HepG2 (cell line): ENCODE results near the gene ANKRD27. TPM values are rescaled to one million over a fixed set of nuclear protein-coding genes. Genes with fewer than 3 reads are reported as not detected.

Source experiments
- CSRNP1 ChIP-seq: sonication (generic); formaldehyde crosslinking; IDR thresholded peaks from 2 replicates; pipeline ENCODE4 v1.8.1; 2023; ENCODE audit warnings: mild to moderate bottlenecking, missing genetic modification reagents
- HOXA3 ChIP-seq: sonication (generic); formaldehyde crosslinking; IDR thresholded peaks from 2 replicates; pipeline ENCODE4 v1.5.0; 2020; ENCODE audit warnings: missing genetic modification reagents
- MAX ChIP-seq: IDR thresholded peaks from 2 replicates; pipeline ENCODE4 v1.6.1; 2012; ENCODE audit warnings: inconsistent platforms
- MTA1 ChIP-seq: sonication (generic); formaldehyde crosslinking; IDR thresholded peaks from 2 replicates; pipeline ENCODE4 v1.4.0; 2020; ENCODE audit warnings: missing genetic modification reagents, mild to moderate bottlenecking, borderline replicate concordance
- RNF2 ChIP-seq: fragments of 450-650 bp; conservative IDR thresholded peaks from 2 replicates; pipeline ENCODE4 v1.6.1; 2016; ENCODE audit warnings: low read depth
- TFDP1 ChIP-seq: IDR thresholded peaks from 2 replicates; pipeline ENCODE4 v1.6.1; 2016; ENCODE audit warnings: missing compliant biosample characterization, missing genetic modification reagents, borderline replicate concordance
- ZBTB38 ChIP-seq: sonication (generic); formaldehyde crosslinking; IDR thresholded peaks from 2 replicates; pipeline ENCODE4 v1.5.1; 2020; ENCODE audit warnings: mild to moderate bottlenecking, missing genetic modification reagents
- ZNF574 ChIP-seq: sonication (generic); formaldehyde crosslinking; IDR thresholded peaks from 2 replicates; pipeline ENCODE4 v1.4.0; 2020; ENCODE audit warnings: missing genetic modification reagents
- polyA plus RNA-seq, 8 experiments: library from polyadenylated mRNA; depleted of rRNA in 3 of 8; stranded (reverse) in 7 of 8; unstranded in 1 of 8; fragments of >200 nt; fragmentation: Illumina TruSeq in 4 of 8; extraction: Trizol in 4 of 8; gene quantifications; 2 replicates each; pipeline versions ENCODE4 v1.2.1 to v1.2.3, GENCODE V29; 2011 to 2016; ENCODE audit warnings: low read depth in 4 of 8, missing spikeins in 1 of 8, mixed read lengths in 1 of 8; ENCODE audit not compliant: insufficient read depth in 1 of 8
- total RNA-seq, 5 experiments: library from RNA; depleted of rRNA; stranded (reverse); fragments of >200 nt; fragmentation: Illumina TruSeq; extraction: Trizol; gene quantifications; 2 replicates each; pipeline ENCODE4 v1.2.3, GENCODE V29; 2016; ENCODE audit warnings: low read depth in 1 of 5
- TF ChIP-seq, protein P1 (sequence below): sonication (generic); formaldehyde crosslinking; IDR thresholded peaks from 2 replicates; pipeline ENCODE4 v1.5.1; 2020; ENCODE audit warnings: missing genetic modification reagents, mild to moderate bottlenecking, borderline replicate concordance
- TF ChIP-seq, protein P2 (sequence below): sonication (generic); formaldehyde crosslinking; IDR thresholded peaks from 2 replicates; pipeline ENCODE4 v1.5.0; 2020; ENCODE audit warnings: missing genetic modification reagents

The ANKRD27 gene
- total and polyA plus RNA-seq, 2 of the 13 experiments (the other 11 are each of a cell fraction or from before 2014, with no cell fraction given): 22.2 to 23.7 TPM

DNA sequence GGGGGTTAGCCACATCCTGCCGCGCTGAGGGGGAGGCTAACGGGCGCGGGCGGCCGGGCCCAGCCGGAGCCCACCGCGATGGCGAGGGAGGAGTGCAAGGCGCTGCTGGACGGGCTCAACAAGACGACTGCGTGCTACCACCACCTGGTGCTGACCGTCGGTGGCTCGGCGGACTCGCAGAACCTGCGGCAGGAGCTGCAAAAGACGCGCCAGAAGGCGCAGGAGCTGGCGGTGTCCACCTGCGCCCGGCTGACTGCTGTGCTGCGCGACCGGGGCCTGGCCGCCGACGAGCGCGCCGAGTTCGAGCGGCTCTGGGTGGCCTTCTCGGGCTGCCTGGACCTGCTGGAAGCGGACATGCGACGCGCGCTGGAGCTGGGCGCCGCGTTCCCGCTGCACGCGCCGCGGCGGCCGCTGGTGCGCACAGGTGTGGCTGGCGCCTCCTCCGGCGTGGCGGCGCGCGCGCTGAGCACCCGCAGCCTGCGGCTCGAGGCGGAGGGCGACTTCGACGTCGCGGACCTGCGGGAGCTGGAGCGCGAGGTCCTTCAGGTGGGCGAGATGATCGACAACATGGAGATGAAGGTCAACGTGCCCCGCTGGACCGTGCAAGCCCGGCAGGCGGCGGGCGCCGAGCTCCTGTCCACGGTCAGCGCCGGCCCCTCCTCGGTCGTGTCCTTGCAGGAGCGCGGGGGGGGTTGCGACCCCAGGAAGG is 1.4 kb upstream of the ANKRD27 start (continued):
- TF ChIP-seq, protein P1, sequence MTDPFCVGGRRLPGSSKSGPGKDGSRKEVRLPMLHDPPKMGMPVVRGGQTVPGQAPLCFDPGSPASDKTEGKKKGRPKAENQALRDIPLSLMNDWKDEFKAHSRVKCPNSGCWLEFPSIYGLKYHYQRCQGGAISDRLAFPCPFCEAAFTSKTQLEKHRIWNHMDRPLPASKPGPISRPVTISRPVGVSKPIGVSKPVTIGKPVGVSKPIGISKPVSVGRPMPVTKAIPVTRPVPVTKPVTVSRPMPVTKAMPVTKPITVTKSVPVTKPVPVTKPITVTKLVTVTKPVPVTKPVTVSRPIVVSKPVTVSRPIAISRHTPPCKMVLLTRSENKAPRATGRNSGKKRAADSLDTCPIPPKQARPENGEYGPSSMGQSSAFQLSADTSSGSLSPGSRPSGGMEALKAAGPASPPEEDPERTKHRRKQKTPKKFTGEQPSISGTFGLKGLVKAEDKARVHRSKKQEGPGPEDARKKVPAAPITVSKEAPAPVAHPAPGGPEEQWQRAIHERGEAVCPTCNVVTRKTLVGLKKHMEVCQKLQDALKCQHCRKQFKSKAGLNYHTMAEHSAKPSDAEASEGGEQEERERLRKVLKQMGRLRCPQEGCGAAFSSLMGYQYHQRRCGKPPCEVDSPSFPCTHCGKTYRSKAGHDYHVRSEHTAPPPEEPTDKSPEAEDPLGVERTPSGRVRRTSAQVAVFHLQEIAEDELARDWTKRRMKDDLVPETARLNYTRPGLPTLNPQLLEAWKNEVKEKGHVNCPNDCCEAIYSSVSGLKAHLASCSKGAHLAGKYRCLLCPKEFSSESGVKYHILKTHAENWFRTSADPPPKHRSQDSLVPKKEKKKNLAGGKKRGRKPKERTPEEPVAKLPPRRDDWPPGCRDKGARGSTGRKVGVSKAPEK: 0 out of 2 replicates have a peak, but pooled peaks have one; percentile 43
- TF ChIP-seq MAX (peak; percentile 64), RNF2 (0 out of 2 replicates have a peak, but pooled peaks have one; percentile 32), HOXA3 (CRISPR knock-in tag) (peak; percentile 52), TFDP1 (CRISPR knock-in tag) (peak; percentile 39; the same call in 1 of the 2 replicates), ZNF574 (peak; percentile 38; the same call in 1 of the 2 replicates), ZBTB38 (CRISPR knock-in tag) (peak; percentile 49; the same call in 1 of the 2 replicates), MTA1 (CRISPR knock-in tag) (0 out of 2 replicates have a peak, but pooled peaks have one; percentile 0), CSRNP1 (CRISPR knock-in tag) (0 out of 2 replicates have a peak, but pooled peaks have one; percentile 42)
- TF ChIP-seq, protein P2, sequence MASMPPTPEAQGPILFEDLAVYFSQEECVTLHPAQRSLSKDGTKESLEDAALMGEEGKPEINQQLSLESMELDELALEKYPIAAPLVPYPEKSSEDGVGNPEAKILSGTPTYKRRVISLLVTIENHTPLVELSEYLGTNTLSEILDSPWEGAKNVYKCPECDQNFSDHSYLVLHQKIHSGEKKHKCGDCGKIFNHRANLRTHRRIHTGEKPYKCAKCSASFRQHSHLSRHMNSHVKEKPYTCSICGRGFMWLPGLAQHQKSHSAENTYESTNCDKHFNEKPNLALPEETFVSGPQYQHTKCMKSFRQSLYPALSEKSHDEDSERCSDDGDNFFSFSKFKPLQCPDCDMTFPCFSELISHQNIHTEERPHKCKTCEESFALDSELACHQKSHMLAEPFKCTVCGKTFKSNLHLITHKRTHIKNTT (CRISPR knock-in tag): no peak
